Umbilical cord (tissue), 2 donors: Measurements from ENCODE around the gene TMEM242. TPM values are rescaled to one million over a fixed set of nuclear protein-coding genes. Genes with fewer than 3 reads are reported as not detected.
"Not testable (repeated sequence)": the region's sequence is repeated elsewhere in the genome, so short reads cannot be mapped to it uniquely, and the experiment has no call there.

Experiments
- DNase-seq: peaks from one replicate; pipeline ENCODE4 v3.0.0-alpha.2; 2015; ENCODE audit warnings: low spot score
- total RNA-seq: library from RNA; depleted of rRNA; stranded (reverse); fragments of >200 nt; gene quantifications from one replicate; pipeline ENCODE4 v1.2.3, GENCODE V29; 2014; ENCODE audit warnings: low replicate concordance; ENCODE audit not compliant: insufficient read depth

Gene TMEM242
- total RNA-seq = 4.8 TPM

GRCh38 chr6:157323255-157323965 is at the start of gene TMEM242:
Gene TMEM242, minus strand, starts transcription at chr6:157323519. Its CDS starts 20 bp downstream, at chr6:157323499.
- DNase-seq = peak; percentile 96

- DNase-seq = no peak
Observed at GRCh38 chr6:157372501-157373280, 49.4 kb upstream of the TMEM242 start.

- DNase-seq = no peak
Observed at GRCh38 chr6:157370755-157371154, 47.4 kb upstream of the TMEM242 start.

GRCh38 chr6:157368359-157369049 is 45.2 kb upstream of the TMEM242 start:
- no peak for DNase-seq

- no peak for DNase-seq
Observed at GRCh38 chr6:157366648-157367047, 43.3 kb upstream of the TMEM242 start.

GRCh38 chr6:157364705-157365104 is 41.4 kb upstream of the TMEM242 start:
- no peak for DNase-seq

- no peak for DNase-seq
Observed at GRCh38 chr6:157361886-157362285, 38.6 kb upstream of the TMEM242 start.

GRCh38 chr6:157358287-157358686 is 35.0 kb upstream of the TMEM242 start:
- no peak for DNase-seq

- DNase-seq = no peak
Observed at GRCh38 chr6:157346373-157346772, 23.1 kb upstream of the TMEM242 start.

- DNase-seq = no peak
Observed at GRCh38 chr6:157343732-157344131, 20.4 kb upstream of the TMEM242 start.

- no peak for DNase-seq
Observed at GRCh38 chr6:157339432-157339831, 16.1 kb upstream of the TMEM242 start.

GRCh38 chr6:157337751-157338150 is 14.4 kb upstream of the TMEM242 start:
- DNase-seq = no peak

- not testable (repeated sequence) for DNase-seq
Observed at GRCh38 chr6:157337276-157337675, 14.0 kb upstream of the TMEM242 start.

- no peak for DNase-seq
Observed at GRCh38 chr6:157335829-157336228, 12.5 kb upstream of the TMEM242 start.

GRCh38 chr6:157333956-157334355 is 10.6 kb upstream of the TMEM242 start:
- no peak for DNase-seq

- DNase-seq = no peak
Observed at GRCh38 chr6:157333537-157333936, 10.2 kb upstream of the TMEM242 start.

- DNase-seq = no peak
Observed at GRCh38 chr6:157332813-157333212, 9.5 kb upstream of the TMEM242 start.

GRCh38 chr6:157330831-157331230 is 7.5 kb upstream of the TMEM242 start:
- DNase-seq = no peak

GRCh38 chr6:157329829-157330228 is 6.5 kb upstream of the TMEM242 start:
- DNase-seq = no peak

GRCh38 chr6:157328108-157328692 is 4.9 kb upstream of the TMEM242 start:
- no peak for DNase-seq

GRCh38 chr6:157326979-157327378 is 3.7 kb upstream of the TMEM242 start:
- DNase-seq = no peak
